NCI-H1092 (cell line): ENCODE results near the gene C1orf210.

Source experiments
- DNase-seq: peaks from one replicate; lab custom pipeline; 2025; lab: John Stamatoyannopoulos, UW

Gene C1orf210

DNA sequence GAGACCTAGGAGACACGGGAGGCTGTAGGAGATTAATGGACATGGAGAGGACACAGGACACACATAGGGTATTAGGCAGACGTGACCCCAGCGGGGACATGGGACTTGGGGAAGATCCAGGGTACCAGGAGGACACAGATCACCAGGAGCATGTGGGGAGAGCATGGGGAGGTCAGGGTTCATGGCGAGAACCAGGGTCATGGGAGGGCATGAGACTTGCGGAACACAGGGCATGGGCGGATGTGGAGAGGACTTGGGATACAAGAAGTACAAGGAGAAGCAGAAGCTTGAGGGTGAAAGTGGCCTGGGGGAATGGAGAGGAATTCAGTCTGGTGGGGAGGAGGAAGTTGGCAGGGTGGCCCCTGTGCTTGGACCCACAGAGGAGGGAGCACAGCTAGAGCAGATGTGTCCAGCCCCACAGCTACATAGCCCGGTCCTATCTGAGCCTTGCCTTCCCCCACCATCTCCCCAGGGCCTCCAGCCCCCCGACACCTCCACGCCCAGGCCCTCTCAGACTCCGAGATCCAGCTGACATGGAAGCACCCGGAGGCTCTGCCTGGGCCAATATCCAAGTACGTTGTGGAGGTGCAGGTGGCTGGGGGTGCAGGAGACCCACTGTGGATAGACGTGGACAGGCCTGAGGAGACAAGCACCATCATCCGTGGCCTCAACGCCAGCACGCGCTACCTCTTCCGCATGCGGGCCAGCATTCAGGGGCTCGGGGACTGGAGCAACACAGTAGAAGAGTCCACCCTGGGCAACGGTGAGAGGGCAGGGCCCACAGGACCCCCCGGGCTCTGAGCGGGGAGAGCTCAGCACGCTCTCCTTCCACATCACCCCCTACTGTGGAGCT is 27.5 kb upstream of the C1orf210 start:
- no peak for DNase-seq

- no peak for DNase-seq
These were observed 26.8 kb upstream of the C1orf210 start for GRCh38 chr1:43312212-43312623.

DNA sequence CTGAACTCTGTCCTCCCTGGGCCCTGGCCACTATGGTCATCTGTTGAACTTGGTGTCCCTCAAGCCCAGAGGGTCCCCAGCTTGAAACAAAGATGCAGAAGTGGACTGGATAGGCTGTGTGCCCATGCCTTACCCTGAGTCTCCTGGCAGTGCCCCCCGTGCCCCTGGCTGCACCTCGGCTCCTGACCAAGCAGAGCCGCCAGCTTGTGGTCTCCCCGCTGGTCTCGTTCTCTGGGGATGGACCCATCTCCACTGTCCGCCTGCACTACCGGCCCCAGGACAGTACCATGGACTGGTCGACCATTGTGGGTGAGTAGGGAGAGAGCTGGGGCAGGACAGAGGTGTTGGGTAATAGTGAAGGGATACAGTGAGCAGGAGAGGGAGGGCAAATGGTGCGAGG is 26.1 kb upstream of the C1orf210 start:
- no peak for DNase-seq

DNA sequence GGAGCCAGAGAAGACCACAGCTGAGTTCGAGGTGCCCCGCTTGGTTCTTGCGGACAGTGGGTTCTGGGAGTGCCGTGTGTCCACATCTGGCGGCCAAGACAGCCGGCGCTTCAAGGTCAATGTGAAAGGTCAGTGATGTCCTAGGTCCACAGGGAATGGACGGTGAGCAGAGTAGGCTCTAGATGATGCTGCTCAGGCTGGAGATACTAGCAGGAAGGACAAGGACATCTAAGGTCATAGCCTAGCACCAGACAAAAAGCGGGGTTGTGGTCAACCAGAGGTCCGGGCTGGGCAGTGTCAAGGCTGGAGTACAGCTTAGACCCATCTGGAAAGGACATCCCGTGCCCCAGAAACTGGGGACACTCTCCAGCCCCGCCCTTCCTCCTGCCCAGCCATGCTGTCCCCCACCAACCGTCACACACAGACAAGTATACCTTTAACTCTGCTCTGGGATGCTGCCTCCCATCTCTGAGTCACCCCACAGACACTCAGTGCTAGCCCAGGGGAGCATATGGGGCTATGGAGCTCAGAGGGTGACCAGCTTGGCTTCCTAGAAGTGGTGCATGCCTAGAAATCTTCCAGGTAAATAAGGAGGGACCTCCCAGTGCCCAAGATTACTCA is 24.1 kb upstream of the C1orf210 start:
- DNase-seq, result no peak

- no peak for DNase-seq
These were observed 23.4 kb upstream of the C1orf210 start for GRCh38 chr1:43308635-43309404.

GRCh38 chr1:43307458-43308158 is 22.2 kb upstream of the C1orf210 start:
- DNase-seq, result no peak

- peak; percentile 13 for DNase-seq
These were observed 21.5 kb upstream of the C1orf210 start for GRCh38 chr1:43306688-43307457.

DNA sequence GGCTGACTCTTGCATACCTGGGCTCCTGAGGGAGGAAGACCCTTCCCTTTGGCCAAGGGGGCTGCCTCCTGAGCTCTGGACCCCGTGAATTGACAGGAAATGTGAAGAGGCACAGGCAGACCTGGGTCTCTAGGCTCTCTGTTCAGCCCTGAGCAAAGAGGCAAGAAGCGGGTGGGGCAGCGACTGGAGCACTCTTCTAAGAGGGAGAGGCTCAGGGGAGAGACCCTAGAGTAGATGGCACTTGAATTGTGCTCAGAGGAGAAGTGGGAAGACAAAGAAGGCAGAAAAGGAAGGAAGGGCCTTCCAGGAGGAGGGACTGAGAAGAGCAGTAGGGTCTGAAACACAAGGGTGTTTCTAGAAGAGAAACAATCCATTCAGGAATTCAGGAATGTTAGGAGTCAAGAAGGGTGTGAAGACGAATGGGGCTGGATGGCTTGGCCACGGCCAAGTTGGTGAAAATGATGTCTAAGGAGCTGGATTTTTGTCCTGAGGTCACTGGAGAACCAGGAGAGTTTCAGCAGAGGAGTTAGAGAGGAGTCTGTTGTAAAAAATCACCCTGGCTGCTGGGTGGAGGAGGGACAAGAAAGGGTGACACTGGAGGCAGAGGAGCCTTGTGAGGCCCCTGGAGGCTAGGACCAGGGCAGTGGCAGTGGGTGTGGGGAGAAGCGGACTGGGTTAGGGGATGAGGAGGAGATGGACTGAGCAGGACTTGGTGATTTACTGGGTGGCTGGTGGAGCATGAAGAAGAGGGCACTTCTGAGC is 20.7 kb upstream of the C1orf210 start:
- DNase-seq, result no peak

DNA sequence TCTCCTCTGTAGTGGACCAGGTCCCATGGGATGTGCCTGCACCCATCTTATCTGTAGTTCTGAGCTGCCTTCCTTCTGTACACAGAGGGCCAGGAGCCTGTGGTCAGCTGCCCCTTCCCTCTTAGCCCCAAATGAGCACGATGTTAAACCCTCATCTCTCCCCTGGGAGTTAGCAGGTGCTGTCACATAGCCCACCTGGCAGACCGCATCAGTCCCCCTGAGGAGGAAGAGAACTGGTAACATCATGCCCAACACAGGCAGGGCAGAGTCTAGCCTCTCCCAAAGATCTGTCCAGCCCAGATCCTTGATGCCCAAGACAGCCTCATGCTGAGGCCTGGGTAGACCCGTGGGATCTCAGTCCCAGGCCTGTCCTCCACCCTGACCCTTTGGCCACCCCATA is 20.1 kb upstream of the C1orf210 start:
- DNase-seq, result no peak

DNA sequence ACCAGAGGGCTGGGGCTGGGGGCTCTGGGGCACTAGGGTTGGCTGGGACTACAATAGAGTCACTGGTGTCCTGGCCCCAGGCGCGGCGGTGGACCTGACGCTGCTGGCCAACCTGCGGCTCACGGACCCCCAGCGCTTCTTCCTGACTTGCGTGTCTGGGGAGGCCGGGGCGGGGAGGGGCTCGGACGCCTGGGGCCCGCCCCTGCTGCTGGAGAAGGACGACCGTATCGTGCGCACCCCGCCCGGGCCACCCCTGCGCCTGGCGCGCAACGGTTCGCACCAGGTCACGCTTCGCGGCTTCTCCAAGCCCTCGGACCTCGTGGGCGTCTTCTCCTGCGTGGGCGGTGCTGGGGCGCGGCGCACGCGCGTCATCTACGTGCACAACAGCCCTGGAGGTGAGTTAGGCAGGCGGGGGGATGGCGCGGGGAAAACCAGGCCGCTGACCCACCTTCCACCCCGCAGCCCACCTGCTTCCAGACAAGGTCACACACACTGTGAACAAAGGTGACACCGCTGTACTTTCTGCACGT is 19.5 kb upstream of the C1orf210 start:
- no peak for DNase-seq

DNA sequence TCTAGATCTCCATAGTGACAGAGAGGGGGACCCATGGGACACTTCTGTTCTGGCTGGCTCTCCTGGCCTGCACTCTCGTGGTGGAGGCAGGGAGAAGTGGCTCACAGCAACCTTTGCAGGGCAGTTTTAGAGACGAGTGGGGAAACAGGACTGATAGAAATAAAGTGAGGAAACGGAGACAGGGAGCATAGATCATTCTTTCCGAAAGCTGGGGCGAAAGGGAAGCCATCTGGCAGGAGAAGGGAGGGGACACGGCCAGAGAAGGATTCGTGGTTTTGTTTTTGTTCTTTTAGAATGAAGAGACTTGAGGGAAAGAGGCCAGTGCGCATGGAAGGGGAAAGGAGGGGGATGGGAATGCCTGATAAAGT is 18.9 kb upstream of the C1orf210 start:
- no peak for DNase-seq

- no peak for DNase-seq
These were observed 18.3 kb upstream of the C1orf210 start for GRCh38 chr1:43303471-43304313.

DNA sequence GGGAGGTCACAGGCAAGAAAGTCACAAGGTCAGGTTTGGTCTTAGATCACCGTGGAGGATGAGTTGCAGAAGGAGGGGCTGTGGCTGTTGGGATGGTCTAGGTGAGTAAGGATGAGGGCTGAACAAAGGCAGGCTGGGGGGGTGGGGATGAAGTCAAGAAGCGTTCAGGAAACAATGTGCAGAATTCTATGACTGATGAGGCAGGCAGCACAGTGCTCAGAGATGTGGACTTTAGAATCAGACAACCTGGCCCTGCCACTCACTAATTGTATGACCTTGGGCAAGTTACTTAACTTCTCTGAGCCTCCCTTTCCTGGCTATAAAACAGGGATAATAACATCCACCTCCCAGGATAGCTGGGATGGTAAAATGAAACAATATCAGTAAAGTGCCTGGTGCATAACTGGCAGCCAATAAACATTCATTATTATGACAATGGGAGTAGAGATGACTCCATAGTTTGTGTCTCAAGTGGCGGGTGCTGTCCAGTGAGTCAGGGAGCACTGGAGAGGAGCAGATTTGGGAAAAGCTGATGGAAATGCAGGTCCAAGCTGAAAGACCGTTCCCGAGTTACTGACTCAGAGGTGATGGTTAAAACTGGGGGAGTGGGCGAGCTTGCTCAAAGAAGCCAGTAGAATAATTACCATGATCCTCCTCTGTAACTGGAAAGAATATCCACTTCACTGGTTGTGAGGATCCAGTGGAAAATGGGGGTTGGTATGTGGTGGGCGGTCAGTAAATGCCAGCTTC is 17.5 kb upstream of the C1orf210 start:
- DNase-seq, result no peak

DNA sequence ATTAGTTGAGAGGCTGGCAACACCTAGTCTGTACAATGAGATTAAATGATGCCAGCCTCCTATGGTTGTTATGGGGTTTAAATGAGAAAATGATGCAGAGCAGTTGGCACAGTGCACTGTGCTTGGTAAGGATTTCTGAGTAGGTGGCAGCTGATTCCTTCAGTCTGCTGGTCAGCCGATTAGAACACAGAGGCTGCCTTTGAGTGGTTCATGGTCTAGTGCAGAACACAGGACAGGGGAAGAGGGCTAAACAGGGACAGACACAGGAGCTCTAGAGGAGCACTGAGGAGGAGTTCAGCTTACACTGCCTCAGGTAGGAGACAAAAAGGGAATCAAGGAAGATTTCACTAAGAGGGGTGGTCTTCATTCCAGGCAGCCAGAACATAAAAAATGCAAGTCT is 16.8 kb upstream of the C1orf210 start:
- no peak for DNase-seq

DNA sequence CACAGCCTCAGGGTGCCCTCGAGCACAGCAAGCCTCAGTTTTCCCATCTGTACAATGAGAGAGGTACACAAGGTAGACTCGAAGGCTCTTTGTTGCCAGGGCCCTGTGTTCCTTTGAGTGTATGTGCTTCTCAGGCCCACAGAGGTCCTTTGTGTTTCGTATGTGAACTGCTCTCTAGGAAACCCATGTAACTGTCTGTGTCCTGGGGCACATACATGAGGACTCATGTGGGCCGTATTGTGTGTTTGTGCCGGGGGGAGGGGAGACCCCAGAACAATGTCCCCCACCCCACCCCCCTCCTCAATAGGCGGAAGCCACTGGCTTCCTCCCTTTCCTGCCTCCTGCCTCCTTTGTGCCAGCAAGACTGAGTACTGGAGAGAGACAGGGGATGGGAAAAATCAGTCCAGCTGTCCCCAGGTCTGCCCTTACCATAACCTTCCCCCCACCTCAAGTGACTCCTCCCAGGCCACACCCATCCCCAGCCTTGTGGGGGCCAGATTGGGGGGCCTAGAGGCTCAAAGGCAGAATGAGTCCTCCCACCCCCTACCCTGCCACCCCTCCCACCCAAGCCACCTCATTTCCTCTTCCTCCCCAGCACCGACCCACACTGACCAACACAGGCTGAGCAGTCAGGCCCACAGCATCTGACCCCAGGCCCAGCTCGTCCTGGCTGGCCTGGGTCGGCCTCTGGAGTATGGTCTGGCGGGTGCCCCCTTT is 15.2 kb upstream of the C1orf210 start, which contains the start of gene TIE1:
Gene TIE1 (plus strand): TSS at position 605 of the 717 bp plus-strand sequence. CDS start 90 bp downstream, at position 695.
- no peak for DNase-seq

DNA sequence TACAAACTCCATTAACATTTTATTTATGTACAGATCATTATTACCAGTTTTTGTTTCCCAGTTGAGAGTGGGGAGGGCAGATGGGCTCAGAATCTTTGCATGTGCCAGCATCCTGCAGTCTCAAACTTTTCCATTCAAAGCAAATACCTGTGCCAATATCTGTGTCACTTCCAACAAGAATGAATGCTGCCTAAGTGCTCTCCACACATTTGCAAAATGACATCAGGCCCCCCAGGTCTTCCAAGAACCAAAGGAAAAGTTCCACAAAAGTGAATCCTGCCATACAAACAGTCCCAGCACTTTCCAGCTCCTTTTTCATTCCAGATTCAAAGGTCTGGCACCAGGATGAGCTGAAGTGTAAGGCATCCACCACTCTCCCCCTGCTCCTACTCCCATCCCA is 13.7 kb upstream of the C1orf210 start:
- no peak for DNase-seq

DNA sequence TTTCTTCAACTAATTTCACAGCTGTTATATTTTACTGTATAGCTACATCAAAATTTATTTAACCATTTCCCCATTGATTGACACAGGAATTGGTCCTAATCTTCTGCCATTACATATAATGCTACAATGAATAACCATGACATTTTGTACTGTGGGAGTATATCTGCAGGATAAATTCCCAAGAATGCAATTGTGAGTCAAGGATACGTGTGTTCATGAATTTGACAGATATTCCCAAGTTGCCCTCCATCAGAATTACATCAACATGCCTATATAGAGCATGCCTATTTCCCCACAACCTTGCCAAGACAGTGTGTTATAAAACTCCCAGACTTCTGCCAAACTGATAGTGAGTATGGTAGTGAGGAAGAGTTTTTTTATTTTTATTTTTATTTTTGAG is 12.7 kb upstream of the C1orf210 start:
- no peak for DNase-seq

DNA sequence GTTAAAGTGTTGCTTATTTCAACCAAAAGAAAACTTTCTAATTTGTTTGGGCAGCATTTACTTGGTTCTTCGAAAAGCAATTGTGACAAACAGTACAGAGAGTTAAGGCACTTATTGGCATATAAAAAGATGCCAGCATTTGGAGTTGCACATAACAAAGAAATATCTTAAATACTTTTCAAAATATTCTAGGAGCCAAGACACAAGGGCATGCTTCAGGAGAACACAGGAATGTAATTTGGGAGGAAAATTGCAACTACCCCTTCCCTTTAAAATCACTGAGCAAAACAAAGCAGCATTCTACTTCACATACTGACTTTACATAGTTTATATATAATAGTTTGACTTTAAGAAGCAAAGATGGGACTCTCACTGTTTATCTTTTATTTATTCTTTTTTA is 10.8 kb upstream of the C1orf210 start:
- no peak for DNase-seq
